Esophagus squamous epithelium (tissue), 5 donors: ENCODE results near the gene CCDC71. TPM values are rescaled to one million over a fixed set of nuclear protein-coding genes. Genes with fewer than 3 reads are reported as not detected.

Experiments used
- DNase-seq: peaks from one replicate; lab custom pipeline; 2025; lab: John Stamatoyannopoulos, UW
- H3K27ac ChIP-seq, 4 donors: fragments of 200-600 bp; sonication (generic); one replicate each; pipeline ENCODE4 v1.5.1; 2016 to 2019; ENCODE audit warnings: mild to moderate bottlenecking in 1 of 4
- H3K27me3 ChIP-seq, 4 donors: fragments of 200-600 bp; sonication (generic); 1 replicate in 3 of 4; 2 replicates in 1 of 4; pipeline versions ENCODE4 v1.5.1 to v1.6.0; 2017 to 2021; ENCODE audit warnings: antibody characterized with exemption in 1 of 4
- H3K36me3 ChIP-seq, 3 donors: fragments of 200-600 bp; sonication (generic); one replicate each; pipeline ENCODE4 v1.5.1; 2016 to 2019
- H3K4me1 ChIP-seq, 3 donors: fragments of 200-600 bp; sonication (generic); one replicate each; pipeline ENCODE4 v1.5.1; 2017 to 2019
- H3K4me3 ChIP-seq, 4 donors: fragments of 200-600 bp; sonication (generic); 1 replicate in 3 of 4; 2 replicates in 1 of 4; pipeline ENCODE4 v1.5.1; 2016 to 2019; ENCODE audit warnings: mild to moderate bottlenecking in 2 of 4, moderate library complexity in 1 of 4
- H3K9me3 ChIP-seq, 3 donors: fragments of 200-600 bp; sonication (generic); one replicate each; pipeline ENCODE4 v1.5.1; 2016 to 2019
- POLR2A ChIP-seq, 4 donors: fragments of 450-650 bp; IDR thresholded peaks; one replicate each; pipeline ENCODE4 v1.6.1; 2017; ENCODE audit warnings: antibody characterized with exemption in 4 of 4, mild to moderate bottlenecking in 4 of 4, moderate library complexity in 3 of 4
- WGBS, 2 donors: methylation state at CpG; one replicate each; pipeline ENCODE4 v1.1.5; 2018; 5-methylcytosine and 5-hydroxymethylcytosine counted together
- intact Hi-C: fragments of 100-400 bp; cut with DNase I; formaldehyde crosslinking; loops from one replicate; pipeline ENCODE4 v1.15.0; 2022
- total RNA-seq, 4 donors: library from RNA; depleted of rRNA; stranded (reverse); fragments of >200 nt; gene quantifications; one replicate each; pipeline ENCODE4 v1.1.0, GENCODE V29; 2016
- TF ChIP-seq, protein P1 (sequence below), 6 experiments: fragments of 450-650 bp in 4 of 6; fragments of 200-600 bp in 2 of 6; sonication (generic) in 2 of 6; IDR thresholded peaks; one replicate each; pipeline ENCODE4 v1.5.1; 2016 to 2019; ENCODE audit warnings: antibody characterized with exemption in 6 of 6, mild to moderate bottlenecking in 4 of 6, moderate library complexity in 4 of 6
- donor health status: DM: yes; HTN: yes; CAD: no.

Gene CCDC71
- total RNA-seq, 4 donors from 2014 or later, result 17.0 to 31.1 (median 23.1) TPM

DNA sequence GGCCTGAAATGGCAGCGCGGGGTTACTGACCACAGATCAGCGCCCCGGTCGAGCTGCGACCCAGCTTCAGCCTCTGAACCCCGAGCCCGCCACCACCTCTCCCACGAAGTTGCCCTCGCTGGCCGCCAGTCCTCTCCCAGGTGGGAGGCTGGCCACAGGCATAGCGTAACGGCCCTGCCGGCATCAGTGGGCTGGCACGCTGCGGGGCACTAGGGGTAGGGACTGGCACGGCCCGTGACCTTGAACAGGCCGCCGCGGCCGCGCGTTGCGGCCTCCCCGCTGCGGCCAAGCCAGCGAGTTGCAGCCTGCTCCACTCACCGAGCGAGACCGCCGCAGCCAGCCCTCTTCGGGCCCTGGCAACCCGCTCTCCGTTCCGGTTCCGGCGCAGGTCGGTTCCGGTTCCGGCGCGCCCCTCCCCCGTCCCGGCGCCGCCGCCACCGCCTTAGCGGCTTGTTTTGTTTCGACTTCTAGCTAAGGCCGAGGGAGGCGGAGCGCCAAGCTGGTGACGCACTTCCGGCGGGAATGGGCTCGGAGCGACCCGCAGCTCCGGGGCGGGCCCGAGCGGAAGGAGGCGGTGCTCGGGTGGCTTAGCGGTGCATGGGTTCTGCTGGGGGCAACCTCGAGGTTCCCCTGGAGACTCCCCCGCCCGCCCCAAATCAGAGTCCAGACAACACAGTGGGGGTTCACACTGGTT, 45.5 kb downstream of the CCDC71 start, which contains the start of gene USP19:
TSS of gene USP19 (minus strand) at position 386 of the 694 bp plus-strand sequence. CDS start 1,678 bp downstream, outside the sequence.
- peak within 1 kb of the TSS; percentile 92 to 99 (median 97) for H3K27ac ChIP-seq
- peaks cover 11 to 29% (median 21%) of the 10 kb centered on the region in 3 donors for H3K4me1 ChIP-seq
- peak; percentile 60 for DNase-seq
- no peaks in the 10 kb centered on the region for H3K27me3 ChIP-seq
- TF ChIP-seq, protein P1, sequence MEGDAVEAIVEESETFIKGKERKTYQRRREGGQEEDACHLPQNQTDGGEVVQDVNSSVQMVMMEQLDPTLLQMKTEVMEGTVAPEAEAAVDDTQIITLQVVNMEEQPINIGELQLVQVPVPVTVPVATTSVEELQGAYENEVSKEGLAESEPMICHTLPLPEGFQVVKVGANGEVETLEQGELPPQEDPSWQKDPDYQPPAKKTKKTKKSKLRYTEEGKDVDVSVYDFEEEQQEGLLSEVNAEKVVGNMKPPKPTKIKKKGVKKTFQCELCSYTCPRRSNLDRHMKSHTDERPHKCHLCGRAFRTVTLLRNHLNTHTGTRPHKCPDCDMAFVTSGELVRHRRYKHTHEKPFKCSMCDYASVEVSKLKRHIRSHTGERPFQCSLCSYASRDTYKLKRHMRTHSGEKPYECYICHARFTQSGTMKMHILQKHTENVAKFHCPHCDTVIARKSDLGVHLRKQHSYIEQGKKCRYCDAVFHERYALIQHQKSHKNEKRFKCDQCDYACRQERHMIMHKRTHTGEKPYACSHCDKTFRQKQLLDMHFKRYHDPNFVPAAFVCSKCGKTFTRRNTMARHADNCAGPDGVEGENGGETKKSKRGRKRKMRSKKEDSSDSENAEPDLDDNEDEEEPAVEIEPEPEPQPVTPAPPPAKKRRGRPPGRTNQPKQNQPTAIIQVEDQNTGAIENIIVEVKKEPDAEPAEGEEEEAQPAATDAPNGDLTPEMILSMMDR (IDR thresholded peaks at IDR 0.05), result peak in 2 of 6 experiments; percentile 15 to 19
- TF ChIP-seq POLR2A (IDR thresholded peaks at IDR 0.05), result peak in 3 of 4 donors; percentile 75 to 86 (median 84)
- WGBS, 2 donors, result 1 to 3% methylated on average over 13 to 26 of the region's 70 CpGs
- intact Hi-C loops, result no loop called here
- H3K4me3 ChIP-seq, result peak within 1 kb of the TSS; percentile 84 to 98 (median 90)
- H3K36me3 ChIP-seq, result peaks cover 50 to 84% (median 66%) of the 10 kb centered on the region in 3 donors
- H3K9me3 ChIP-seq, result no peaks in the 10 kb centered on the region

DNA sequence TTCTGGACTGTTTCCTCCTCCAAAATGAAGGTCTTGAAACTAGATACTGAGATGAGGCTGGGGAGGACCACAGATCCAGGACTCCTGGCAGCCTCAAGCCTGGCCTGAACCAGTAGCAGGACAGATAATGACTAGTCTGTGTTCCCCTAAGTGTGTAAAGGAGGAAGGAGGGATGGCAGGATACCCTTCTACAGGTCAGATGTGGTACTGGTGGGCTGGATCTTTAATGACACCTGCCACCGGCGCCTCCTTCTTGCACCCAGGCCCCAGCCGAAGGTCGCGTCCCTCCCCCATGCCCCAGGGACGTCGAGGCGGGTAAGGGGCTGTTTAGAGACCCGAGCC, 46.1 kb downstream of the CCDC71 start:
- intact Hi-C loops, result no loop called here

DNA sequence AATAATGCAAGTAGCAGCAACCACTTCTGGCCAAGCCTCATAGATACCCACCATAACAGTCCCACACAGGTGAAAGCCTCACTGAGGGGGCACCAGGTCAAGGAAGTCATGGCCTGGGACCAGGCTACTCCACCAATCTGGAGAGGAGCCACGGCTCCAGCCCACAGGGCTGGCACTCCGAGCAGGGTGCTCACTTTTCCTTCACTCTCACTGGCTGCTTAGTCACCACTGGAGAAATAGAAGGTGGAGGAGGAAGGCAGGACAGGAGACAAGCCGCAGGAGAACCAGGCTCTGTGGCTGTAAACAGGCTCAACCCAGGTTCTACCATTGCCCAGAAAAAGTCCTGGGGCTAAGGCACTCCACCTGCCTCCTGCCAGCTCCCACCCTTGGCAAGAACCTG, 46.7 kb downstream of the CCDC71 start:
- H3K4me3 ChIP-seq, result peak overlapping the region; percentile 84 to 98 (median 90)
- 47% methylated on average over 3 of the region's 3 CpGs; no CpG with 5 or more reads in 1 of the 2 donors for WGBS, 2 donors
- TF ChIP-seq, protein P1 (IDR thresholded peaks at IDR 0.05), result no peak
- TF ChIP-seq POLR2A (IDR thresholded peaks at IDR 0.05), result no peak
- no peak for DNase-seq
- H3K36me3 ChIP-seq, result peaks cover 54 to 84% (median 69%) of the 10 kb centered on the region in 3 donors
- peaks cover 11 to 29% (median 21%) of the 10 kb centered on the region in 3 donors for H3K4me1 ChIP-seq
- intact Hi-C loops, result no loop called here
- peak overlapping the region; percentile 92 to 99 (median 97) for H3K27ac ChIP-seq
- H3K9me3 ChIP-seq, result no peaks in the 10 kb centered on the region
- no peaks in the 10 kb centered on the region for H3K27me3 ChIP-seq

More for the DNA sequence above, 46.1 kb downstream of the CCDC71 start:
- 0 to 2% methylated on average over 2 to 7 of the region's 9 CpGs for WGBS, 2 donors
- H3K9me3 ChIP-seq, result no peaks in the 10 kb centered on the region
- TF ChIP-seq, protein P1 (IDR thresholded peaks at IDR 0.05), result no peak
- no peaks in the 10 kb centered on the region for H3K27me3 ChIP-seq
- H3K27ac ChIP-seq, result peak overlapping the region; percentile 92 to 99 (median 97)
- peaks cover 54 to 84% (median 69%) of the 10 kb centered on the region in 3 donors for H3K36me3 ChIP-seq
- peaks cover 11 to 29% (median 21%) of the 10 kb centered on the region in 3 donors for H3K4me1 ChIP-seq
- no peak for DNase-seq
- H3K4me3 ChIP-seq, result peak overlapping the region; percentile 84 to 98 (median 90)

DNA sequence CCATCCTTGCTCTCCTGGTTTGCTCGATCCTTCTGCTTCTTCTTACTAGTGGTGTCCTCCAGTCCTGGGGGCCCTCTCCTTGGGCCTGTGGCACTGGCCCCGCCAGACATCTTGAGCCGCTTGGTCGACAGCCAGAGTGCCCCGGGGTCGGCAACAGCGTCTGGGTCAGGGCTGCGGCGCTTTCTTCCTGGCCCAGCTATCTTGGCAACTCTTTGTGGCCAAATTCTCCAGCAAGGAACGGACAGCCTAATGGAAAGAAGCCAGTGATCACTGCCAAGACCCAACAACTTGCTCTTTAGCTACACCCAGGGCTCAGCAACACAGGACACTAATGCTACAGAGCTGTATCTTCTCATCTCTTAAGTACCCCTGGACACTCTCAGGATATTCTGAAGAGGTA, 47.1 kb downstream of the CCDC71 start:
- H3K4me3 ChIP-seq, result peak overlapping the region in 1 of 4 donors; percentile 95
- peak overlapping the region; percentile 92 to 99 (median 97) for H3K27ac ChIP-seq
- peaks cover 11 to 29% (median 21%) of the 10 kb centered on the region in 3 donors for H3K4me1 ChIP-seq
- no peaks in the 10 kb centered on the region for H3K27me3 ChIP-seq
- no peaks in the 10 kb centered on the region for H3K9me3 ChIP-seq
- no peak for TF ChIP-seq POLR2A (IDR thresholded peaks at IDR 0.05)
- TF ChIP-seq, protein P1 (IDR thresholded peaks at IDR 0.05), result no peak
- WGBS, 2 donors, result 71 to 76% methylated on average over 4 to 5 of the region's 10 CpGs
- intact Hi-C loops, result no loop called here
- peaks cover 54 to 84% (median 69%) of the 10 kb centered on the region in 3 donors for H3K36me3 ChIP-seq
- DNase-seq, result no peak

Other genes with a start within 250 kb of the CCDC71 start
- gene ARIH2, start 247.5 kb downstream of the CCDC71 start, total RNA-seq, result 10 to 100 TPM; 54.0 to 74.2 (median 71.3) TPM
- gene P4HTM, start 176.1 kb downstream of the CCDC71 start, total RNA-seq, result 10 to 100 TPM in 3 of 4 donors, 1 to 10 TPM in 1; 5.7 to 28.1 (median 16.7) TPM
- 10 to 100 TPM; 27.4 to 78.0 (median 37.6) TPM for gene WDR6, start 158.9 kb downstream of the CCDC71 start, total RNA-seq
- gene DALRD3, start 147.8 kb downstream of the CCDC71 start, total RNA-seq, result 10 to 100 TPM; 34.4 to 42.4 (median 37.1) TPM
- gene NDUFAF3, start 144.2 kb downstream of the CCDC71 start, total RNA-seq, result 10 to 100 TPM; 50.8 to 88.1 (median 54.1) TPM
- gene IMPDH2, start 136.9 kb downstream of the CCDC71 start, total RNA-seq, result 100 to 1,000 TPM; 123 to 278 (median 200) TPM
- gene QRICH1, start 72.3 kb downstream of the CCDC71 start, total RNA-seq, result 10 to 100 TPM; 36.8 to 85.6 (median 49.1) TPM
- 100 to 1,000 TPM; 236 to 290 (median 265) TPM for gene QARS1, start 61.6 kb downstream of the CCDC71 start, total RNA-seq
- gene USP19, start 45.5 kb downstream of the CCDC71 start, total RNA-seq, result 10 to 100 TPM; 37.8 to 52.3 (median 40.7) TPM
- gene LAMB2, start 33.3 kb downstream of the CCDC71 start, total RNA-seq, result 100 to 1,000 TPM in 3 of 4 donors, 10 to 100 TPM in 1; 66.0 to 319 (median 175) TPM
- gene KLHDC8B, start 5.3 kb upstream of the CCDC71 start, total RNA-seq, result 10 to 100 TPM; 18.0 to 58.6 (median 46.3) TPM
- gene C3orf62, start 110.9 kb upstream of the CCDC71 start, total RNA-seq, result 1 to 10 TPM; 1.8 to 3.6 (median 3.0) TPM
- gene USP4, start 173.7 kb upstream of the CCDC71 start, total RNA-seq, result 10 to 100 TPM in 3 of 4 donors, 1 to 10 TPM in 1; 8.1 to 29.6 (median 19.3) TPM
- 100 to 1,000 TPM; 126 to 400 (median 228) TPM for gene GPX1, start 192.0 kb upstream of the CCDC71 start, total RNA-seq
- 100 to 1,000 TPM; 290 to 421 (median 345) TPM for gene RHOA, start 245.6 kb upstream of the CCDC71 start, total RNA-seq
- gene TCTA, start 246.1 kb upstream of the CCDC71 start, total RNA-seq, result 10 to 100 TPM; 10.9 to 17.8 (median 16.0) TPM